Smooth muscle cell (in vitro differentiated cells): Measurements from ENCODE around the gene WDR89. TPM values are rescaled to one million over a fixed set of nuclear protein-coding genes. Genes with fewer than 3 reads are reported as not detected.

Experiments used
- DNase-seq: peaks from one replicate; lab custom pipeline; 2025; ENCODE audit not compliant: unreplicated experiment; lab: John Stamatoyannopoulos, UW
- H2AFZ ChIP-seq: fragments of 200-600 bp; sonication (generic); 2 replicates; pipeline ENCODE4 v1.6.0; 2016; ENCODE audit warnings: antibody characterized with exemption, low read depth, mild to moderate bottlenecking
- H3F3A ChIP-seq: fragments of 200-600 bp; sonication (generic); 2 replicates; pipeline ENCODE4 v1.6.0; 2017; ENCODE audit warnings: antibody characterized with exemption, low read depth
- H3K27ac ChIP-seq: fragments of 200-600 bp; sonication (generic); 2 replicates; pipeline ENCODE4 v1.5.1; 2016; ENCODE audit warnings: low read depth, mild to moderate bottlenecking
- H3K27me3 ChIP-seq: fragments of 200-600 bp; sonication (generic); 2 replicates; pipeline ENCODE4 v1.6.1; 2016; ENCODE audit warnings: low read depth, mild to moderate bottlenecking
- H3K36me3 ChIP-seq: fragments of 200-600 bp; sonication (generic); 2 replicates; pipeline ENCODE4 v1.5.1; 2016; ENCODE audit warnings: low read depth
- H3K4me1 ChIP-seq: fragments of 200-600 bp; sonication (generic); 2 replicates; pipeline ENCODE4 v1.5.1; 2016; ENCODE audit warnings: low read depth
- H3K4me2 ChIP-seq: fragments of 200-600 bp; sonication (generic); 2 replicates; pipeline ENCODE4 v1.6.0; 2016; ENCODE audit warnings: mild to moderate bottlenecking
- H3K4me3 ChIP-seq: fragments of 200-600 bp; sonication (generic); 2 replicates; pipeline ENCODE4 v1.5.1; 2016; ENCODE audit warnings: mild to moderate bottlenecking
- H3K79me2 ChIP-seq: fragments of 200-600 bp; sonication (generic); 2 replicates; pipeline ENCODE4 v1.6.0; 2016; ENCODE audit warnings: low read depth, mild to moderate bottlenecking
- H3K9ac ChIP-seq: fragments of 200-600 bp; sonication (generic); 2 replicates; pipeline ENCODE4 v1.6.0; 2016; ENCODE audit warnings: low read depth
- H3K9me3 ChIP-seq: fragments of 200-600 bp; sonication (generic); replicated peaks from 2 replicates; pipeline ENCODE4 v1.5.1; 2016; ENCODE audit warnings: low read depth
- H4K20me1 ChIP-seq: fragments of 200-600 bp; sonication (generic); 2 replicates; pipeline ENCODE4 v1.6.0; 2016; ENCODE audit warnings: low read depth
- CTCF ChIP-seq: fragments of 200-600 bp; sonication (generic); IDR thresholded peaks from 2 replicates; pipeline ENCODE4 v1.5.1; 2017; ENCODE audit warnings: borderline replicate concordance, mild to moderate bottlenecking, antibody characterized with exemption; ENCODE audit not compliant: insufficient read depth, poor library complexity, severe bottlenecking
- WGBS: methylation state at CpG from one replicate; pipeline ENCODE4 v1.1.7; 2016; ENCODE audit warnings: low lambda C conversion rate; 5-methylcytosine and 5-hydroxymethylcytosine counted together
- polyA plus RNA-seq: library from polyadenylated mRNA; unstranded; fragments of >200 nt; fragmentation: Nextera tagmentation; extraction: Ambion mirVana; gene quantifications from 2 replicates; pipeline ENCODE4 v1.2.1, GENCODE V29; 2016
- total RNA-seq: library from RNA; depleted of rRNA; stranded (reverse); fragments of >200 nt; gene quantifications from 2 replicates; pipeline ENCODE4 v1.2.3, GENCODE V29; 2014

WDR89 gene
- total and polyA plus RNA-seq, 2 experiments from 2014 or later = 6.4 to 8.9 TPM

GRCh38 chr14:63672417-63673180, 30.9 kb upstream of the WDR89 start:
- no peak overlapping the region for H2AFZ ChIP-seq
- no peaks in the 10 kb centered on the region for H3K79me2 ChIP-seq
- TF ChIP-seq CTCF = no peak
- no peak overlapping the region for H3K4me2 ChIP-seq
- no peaks in the 10 kb centered on the region for H4K20me1 ChIP-seq
- H3K27ac ChIP-seq = no peak overlapping the region
- no peaks in the 10 kb centered on the region for H3F3A ChIP-seq
- H3K9me3 ChIP-seq = no peaks in the 10 kb centered on the region
- no peak overlapping the region for H3K4me3 ChIP-seq
- 23% methylated on average over 7 of the region's 7 CpGs for WGBS
- no peaks in the 10 kb centered on the region for H3K36me3 ChIP-seq
- H3K9ac ChIP-seq = no peak overlapping the region
- no peaks in the 10 kb centered on the region for H3K27me3 ChIP-seq
- no peaks in the 10 kb centered on the region for H3K4me1 ChIP-seq
- no peak for DNase-seq

- no peak overlapping the region for H3K4me2 ChIP-seq
- no peaks in the 10 kb centered on the region for H3F3A ChIP-seq
- 89% methylated on average over 3 of the region's 3 CpGs for WGBS
- no peaks in the 10 kb centered on the region for H3K9me3 ChIP-seq
- H3K79me2 ChIP-seq = no peaks in the 10 kb centered on the region
- no peak overlapping the region for H2AFZ ChIP-seq
- no peaks in the 10 kb centered on the region for H3K27me3 ChIP-seq
- H3K36me3 ChIP-seq = no peaks in the 10 kb centered on the region
- no peak overlapping the region for H3K4me3 ChIP-seq
- H3K4me1 ChIP-seq = no peaks in the 10 kb centered on the region
- no peak for DNase-seq
- no peaks in the 10 kb centered on the region for H4K20me1 ChIP-seq
- no peak overlapping the region for H3K27ac ChIP-seq
- H3K9ac ChIP-seq = no peak overlapping the region
- TF ChIP-seq CTCF = no peak
Measured at GRCh38 chr14:63671987-63672386, 30.3 kb upstream of the WDR89 start.

DNA sequence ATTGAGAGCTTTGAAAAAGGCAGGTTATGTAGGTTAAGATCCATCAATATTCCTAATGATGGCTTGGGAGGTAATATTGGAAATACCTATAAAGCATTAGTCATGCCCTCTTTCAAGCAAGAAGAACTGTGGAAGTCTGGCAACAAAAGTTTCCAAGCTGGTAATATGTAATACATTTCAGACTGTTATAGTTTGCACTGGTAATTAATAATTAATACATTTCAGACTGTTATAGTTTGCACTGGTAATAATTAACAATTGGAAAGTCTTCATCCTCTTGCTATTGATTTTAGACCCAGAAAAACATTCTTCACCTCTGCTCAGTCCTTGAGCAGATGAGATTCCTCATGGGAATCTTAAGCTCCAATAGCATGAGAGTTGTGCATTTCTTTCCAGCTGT, 29.0 kb upstream of the WDR89 start:
- H3K27me3 ChIP-seq = no peaks in the 10 kb centered on the region
- no peaks in the 10 kb centered on the region for H3K4me1 ChIP-seq
- no peak overlapping the region for H3K4me3 ChIP-seq
- DNase-seq = no peak
- TF ChIP-seq CTCF = no peak
- H3K9me3 ChIP-seq = no peaks in the 10 kb centered on the region
- H3F3A ChIP-seq = no peaks in the 10 kb centered on the region
- no peaks in the 10 kb centered on the region for H3K36me3 ChIP-seq
- no peak overlapping the region for H3K9ac ChIP-seq
- no peaks in the 10 kb centered on the region for H3K79me2 ChIP-seq
- no peak overlapping the region for H3K4me2 ChIP-seq
- no peak overlapping the region for H2AFZ ChIP-seq
- no peaks in the 10 kb centered on the region for H4K20me1 ChIP-seq
- H3K27ac ChIP-seq = no peak overlapping the region

GRCh38 chr14:63666335-63666734, 24.7 kb upstream of the WDR89 start:
- H3K4me3 ChIP-seq = no peak overlapping the region
- TF ChIP-seq CTCF = no peak
- H3F3A ChIP-seq = no peaks in the 10 kb centered on the region
- H3K4me2 ChIP-seq = no peak overlapping the region
- H3K27me3 ChIP-seq = no peaks in the 10 kb centered on the region
- H3K36me3 ChIP-seq = no peaks in the 10 kb centered on the region
- H3K79me2 ChIP-seq = no peaks in the 10 kb centered on the region
- no peak overlapping the region for H3K9ac ChIP-seq
- DNase-seq = no peak
- H3K4me1 ChIP-seq = no peaks in the 10 kb centered on the region
- no peak overlapping the region for H3K27ac ChIP-seq
- H4K20me1 ChIP-seq = no peaks in the 10 kb centered on the region
- H3K9me3 ChIP-seq = no peaks in the 10 kb centered on the region
- WGBS = 89% methylated on average over 1 of the region's 1 CpG
- no peak overlapping the region for H2AFZ ChIP-seq
